Measurements from ENCODE around the gene C10orf90. TPM values are rescaled to one million over a fixed set of nuclear protein-coding genes. Genes with fewer than 3 reads are reported as not detected.

Gene C10orf90
- total RNA-seq, 1 experiment from 2014 or later: 0.59 TPM

GRCh38 chr10:126496771-126497545 is 173.5 kb downstream of the C10orf90 start:
- H3K4me1 ChIP-seq (replicated peaks; ENCODE audit: insufficient read depth): no peaks in the 10 kb centered on the region
- no peaks in the 10 kb centered on the region for H3K9me2 ChIP-seq (ENCODE audit: insufficient read depth)
- no peak overlapping the region for H2AFZ ChIP-seq
- no peaks in the 10 kb centered on the region for H3K79me2 ChIP-seq (ENCODE audit: low read depth)
- no TSS peak for BruUV-seq (replicated peaks)
- H4K20me1 ChIP-seq (ENCODE audit: insufficient read depth): no peaks in the 10 kb centered on the region
- no peaks in the 10 kb centered on the region for H3K9me3 ChIP-seq (ENCODE audit: insufficient read depth, low read depth)
- no peaks in the 10 kb centered on the region for H3F3A ChIP-seq (ENCODE audit: insufficient read depth, low read depth)
- no peak for TF ChIP-seq EZH2 (IDR thresholded peaks at IDR 0.05; ENCODE audit: low read depth)
- no peak for TF ChIP-seq CTCF (conservative IDR thresholded peaks at IDR 0.05)
- no peak for DNase-seq
- no peak overlapping the region for H3K4me2 ChIP-seq
- intact Hi-C loops (cut with micrococcal nuclease; ENCODE audit: unreplicated experiment): no loop called here
- ChIA-PET CTCF (no interaction called here), POLR2A (ENCODE audit: unreplicated experiment) (no interaction called here)
- no peaks in the 10 kb centered on the region for H3K36me3 ChIP-seq (ENCODE audit: low read depth)
- no peaks in the 10 kb centered on the region for H3K27me3 ChIP-seq (ENCODE audit: insufficient read depth, low read depth)
- H3K4me3 ChIP-seq: no peak overlapping the region
- H3K27ac ChIP-seq: no peak overlapping the region

GRCh38 chr10:126491476-126491875 is 179.0 kb downstream of the C10orf90 start:
- no peaks in the 10 kb centered on the region for H3K9me2 ChIP-seq (ENCODE audit: insufficient read depth)
- no peak for DNase-seq
- H3K4me2 ChIP-seq: no peak overlapping the region
- intact Hi-C loops (cut with micrococcal nuclease; ENCODE audit: unreplicated experiment): no loop called here
- no peak overlapping the region for H3K27ac ChIP-seq
- no TSS peak for BruUV-seq (replicated peaks)
- H2AFZ ChIP-seq: no peak overlapping the region
- no peaks in the 10 kb centered on the region for H3F3A ChIP-seq (ENCODE audit: insufficient read depth, low read depth)
- TF ChIP-seq CTCF (conservative IDR thresholded peaks at IDR 0.05) (no peak), EZH2 (IDR thresholded peaks at IDR 0.05; ENCODE audit: low read depth) (no peak)
- H4K20me1 ChIP-seq (ENCODE audit: insufficient read depth): no peaks in the 10 kb centered on the region
- H3K4me1 ChIP-seq (replicated peaks; ENCODE audit: insufficient read depth): no peaks in the 10 kb centered on the region
- ChIA-PET POLR2A (ENCODE audit: unreplicated experiment) (no interaction called here), CTCF (no interaction called here)
- no peaks in the 10 kb centered on the region for H3K36me3 ChIP-seq (ENCODE audit: low read depth)
- H3K79me2 ChIP-seq (ENCODE audit: low read depth): no peaks in the 10 kb centered on the region
- no peak overlapping the region for H3K4me3 ChIP-seq
- no peaks in the 10 kb centered on the region for H3K9me3 ChIP-seq (ENCODE audit: insufficient read depth, low read depth)
- no peaks in the 10 kb centered on the region for H3K27me3 ChIP-seq (ENCODE audit: insufficient read depth, low read depth)

- peak in 1 of 2 experiments; percentile 47 for DNase-seq
- POLR2A ChIA-PET (ENCODE audit: unreplicated experiment): no interaction called here
These were observed 189.3 kb downstream of the C10orf90 start for GRCh38 chr10:126481181-126481580.

More at GRCh38 chr10:126481181-126481580, 189.3 kb downstream of the C10orf90 start:
- CTCF ChIA-PET: no interaction called here
- Histone ChIP-seq H3K4me3 (no peak overlapping the region), H3K27ac (no peak overlapping the region), H3K27me3 (ENCODE audit: insufficient read depth, low read depth) (no peaks in the 10 kb centered on the region), H4K20me1 (ENCODE audit: insufficient read depth) (no peaks in the 10 kb centered on the region), H3K9me2 (ENCODE audit: insufficient read depth) (no peaks in the 10 kb centered on the region), H3K4me1 (replicated peaks; ENCODE audit: insufficient read depth) (no peaks in the 10 kb centered on the region), H3K9me3 (ENCODE audit: insufficient read depth, low read depth) (no peaks in the 10 kb centered on the region), H3F3A (ENCODE audit: insufficient read depth, low read depth) (no peaks in the 10 kb centered on the region), H3K36me3 (ENCODE audit: low read depth) (no peaks in the 10 kb centered on the region), H3K4me2 (no peak overlapping the region), H3K79me2 (ENCODE audit: low read depth) (no peaks in the 10 kb centered on the region), H2AFZ (no peak overlapping the region)
- intact Hi-C loops (cut with micrococcal nuclease; ENCODE audit: unreplicated experiment): no loop called here
- TF ChIP-seq EZH2 (IDR thresholded peaks at IDR 0.05; ENCODE audit: low read depth) (no peak), CTCF (conservative IDR thresholded peaks at IDR 0.05) (no peak)
- no TSS peak for BruUV-seq (replicated peaks)

Data from PC-9 (cell line).